IPS DF 4.7 (cell line): ENCODE data around the gene TSC22D4.
A peak's percentile ranks its signal among the peaks of the same experiment; 100 is the strongest.

Experiments used
- DNase-seq: peaks from one replicate; pipeline ENCODE4 v3.0.0-alpha.2; 2013; ENCODE audit warnings: low spot score; ENCODE audit errors: extremely low read depth

Gene TSC22D4

DNA sequence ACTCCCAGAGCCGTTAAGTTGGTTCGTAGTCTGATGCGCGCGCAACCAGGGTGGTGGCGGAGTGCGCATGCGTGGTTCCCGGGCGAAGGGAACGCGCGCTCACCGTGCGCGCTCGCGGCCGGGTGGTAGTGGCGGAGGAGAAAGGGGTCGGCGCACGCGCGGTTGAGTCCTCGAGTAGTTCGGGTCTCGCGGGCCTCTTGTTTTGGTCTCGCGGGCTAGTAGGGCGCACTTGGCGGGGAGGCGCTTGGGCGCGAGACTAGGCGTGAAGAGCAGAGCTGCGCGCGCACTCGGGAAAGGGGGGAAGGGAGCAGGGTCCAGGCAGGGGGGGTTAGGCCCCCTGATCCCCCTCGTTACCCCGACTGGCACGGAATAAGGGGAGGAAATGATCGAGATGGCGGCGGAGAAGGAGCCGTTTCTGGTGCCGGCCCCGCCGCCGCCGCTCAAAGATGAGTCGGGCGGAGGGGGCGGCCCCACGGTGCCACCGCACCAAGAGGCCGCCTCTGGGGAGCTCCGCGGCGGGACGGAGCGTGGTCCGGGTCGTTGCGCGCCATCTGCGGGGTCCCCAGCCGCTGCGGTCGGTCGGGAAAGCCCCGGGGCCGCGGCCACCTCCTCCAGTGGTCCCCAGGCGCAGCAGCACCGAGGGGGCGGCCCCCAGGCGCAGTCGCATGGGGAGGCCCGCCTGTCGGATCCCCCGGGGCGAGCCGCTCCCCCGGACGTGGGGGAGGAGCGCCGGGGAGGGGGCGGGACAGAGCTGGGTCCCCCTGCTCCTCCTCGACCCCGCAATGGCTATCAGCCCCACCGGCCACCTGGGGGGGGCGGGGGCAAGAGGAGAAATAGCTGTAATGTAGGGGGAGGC is 49.1 kb downstream of the TSC22D4 start, which contains the start of gene MEPCE:
Gene MEPCE (plus strand): TSS at position 195 of the 856 bp plus-strand sequence. CDS start 188 bp downstream, at position 383.
- DNase-seq: no peak

DNA sequence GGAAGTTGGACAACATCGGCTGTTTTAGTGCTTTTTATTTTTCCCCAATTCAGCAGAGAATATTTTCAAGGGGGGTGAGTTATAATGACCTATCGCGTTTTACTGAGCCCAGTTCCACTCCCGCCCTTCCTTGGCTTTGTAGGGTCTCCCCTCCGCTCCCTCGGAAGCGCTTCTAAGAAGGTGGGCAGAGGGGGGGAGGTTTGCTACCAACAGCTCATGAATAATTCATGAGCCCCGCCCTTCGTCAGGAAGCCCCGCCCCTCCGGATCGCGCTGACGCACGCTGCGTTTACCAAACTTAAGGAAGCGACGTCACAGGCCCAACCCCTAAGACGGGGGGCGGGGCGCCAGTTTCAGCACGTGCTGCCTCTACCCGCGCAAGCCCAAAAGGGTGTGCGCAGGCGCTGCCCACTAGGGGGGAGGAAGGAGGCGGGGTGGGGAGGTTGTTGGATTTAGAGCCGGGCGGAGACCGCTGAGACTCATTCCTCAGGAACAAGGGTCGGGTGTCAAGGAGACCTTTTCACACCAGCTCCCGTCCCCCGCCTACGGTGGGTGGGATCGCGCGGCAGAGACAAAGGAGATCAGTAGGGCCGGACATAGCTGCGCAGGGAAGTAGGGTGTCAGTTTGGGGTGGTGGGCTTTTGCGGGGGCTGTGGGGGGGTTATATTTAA is 49.9 kb downstream of the TSC22D4 start:
- peak; percentile 80 for DNase-seq

- peak; percentile 93 for DNase-seq
Observed at GRCh38 chr7:100428199-100428966, 50.6 kb downstream of the TSC22D4 start, which contains the start of gene ZCWPW1. TSS of gene ZCWPW1 (minus strand) at chr7:100428703. CDS start at chr7:100420649, 8,054 bp downstream.

DNA sequence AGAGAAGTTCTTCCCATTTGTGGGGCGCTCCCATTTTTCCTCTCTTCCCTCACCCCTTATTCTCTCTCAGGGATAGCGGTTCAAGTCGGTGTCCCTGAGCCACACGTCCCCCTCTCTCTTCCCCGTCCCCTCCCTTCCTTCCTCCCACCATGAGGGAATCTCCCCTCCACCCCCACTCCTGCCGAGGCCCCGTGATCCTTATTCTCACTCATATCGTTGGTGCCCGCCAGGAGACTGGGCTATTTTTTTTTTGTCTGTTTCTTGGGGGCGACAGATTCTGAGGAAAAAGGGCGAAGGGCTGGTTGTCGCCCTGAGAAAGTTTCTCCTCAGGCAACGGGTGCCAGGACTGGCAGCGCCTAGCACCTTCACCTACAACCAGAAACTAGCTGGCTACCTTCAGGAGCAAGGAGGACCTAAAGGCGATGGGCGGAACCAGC is 51.2 kb downstream of the TSC22D4 start:
- DNase-seq: no peak

DNA sequence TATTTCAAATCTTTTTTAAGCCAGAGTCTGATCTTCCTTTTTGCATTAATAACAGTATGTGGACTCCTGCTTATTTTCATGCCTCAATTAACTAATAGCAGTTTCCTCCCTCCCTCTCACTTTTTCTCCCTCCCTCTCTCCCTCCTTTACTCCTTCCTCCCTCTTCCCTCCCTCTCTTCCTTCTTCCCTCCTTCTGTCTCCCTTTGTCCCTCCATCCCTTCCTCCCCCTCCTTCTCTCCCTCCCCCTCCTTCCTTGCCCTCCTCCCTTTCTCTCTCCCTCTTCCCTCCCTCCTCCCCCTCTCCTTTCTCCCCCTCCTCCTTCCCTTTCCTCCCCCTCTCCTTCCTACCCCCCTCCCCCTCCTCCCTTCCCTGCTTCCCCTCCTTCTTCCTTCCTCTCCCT is 52.5 kb downstream of the TSC22D4 start:
- DNase-seq: no peak

DNA sequence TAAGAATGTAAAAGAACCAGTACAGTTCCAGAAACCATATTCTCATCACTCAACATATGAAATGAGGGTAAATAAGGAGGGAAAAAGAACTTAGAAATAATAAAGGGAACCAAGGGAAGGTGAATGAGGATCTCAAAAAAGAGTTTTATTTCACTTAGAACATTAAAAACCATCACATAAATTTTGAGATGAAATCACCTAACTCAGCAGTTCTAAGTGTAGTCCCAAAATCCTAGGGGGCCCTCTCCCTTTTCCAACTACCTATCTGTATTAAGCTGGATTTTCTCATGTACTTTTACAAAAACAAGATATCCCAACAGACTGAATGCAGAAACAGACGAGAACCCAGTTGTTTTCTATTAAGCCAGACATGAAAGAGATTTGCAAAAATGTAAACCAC is 53.7 kb downstream of the TSC22D4 start:
- DNase-seq: no peak

DNA sequence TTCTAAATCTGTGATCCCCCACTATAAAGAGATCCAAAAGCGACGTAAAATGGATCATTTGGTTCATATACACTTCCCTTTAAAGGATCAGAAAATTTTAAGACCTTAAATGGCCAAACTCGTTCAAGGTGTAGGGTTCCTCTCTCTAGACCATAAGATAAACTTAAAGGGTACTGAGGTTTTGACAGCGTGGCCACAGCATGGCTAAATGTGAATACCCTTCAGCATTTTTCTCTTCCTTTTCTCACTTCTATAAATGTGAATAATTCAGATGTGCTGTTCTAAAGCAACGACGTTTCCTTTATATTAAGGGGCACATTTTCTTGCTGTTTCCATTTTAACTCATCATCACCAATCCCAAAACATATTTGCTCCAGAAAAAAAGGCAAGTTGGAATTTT is 55.7 kb downstream of the TSC22D4 start:
- no peak for DNase-seq

- DNase-seq: no peak
Observed at GRCh38 chr7:100419660-100420226, 59.3 kb downstream of the TSC22D4 start.

GRCh38 chr7:100418930-100419659 is 59.9 kb downstream of the TSC22D4 start:
- no peak for DNase-seq
